ENCODE measurements around the gene ATF3. TPM values are rescaled to one million over a fixed set of nuclear protein-coding genes. Genes with fewer than 3 reads are reported as not detected.

ATF3 gene
- total RNA-seq, 2 donors from 2014 or later: 10.7 to 160 TPM

- no peak for TF ChIP-seq CTCF (IDR thresholded peaks at IDR 0.05)
- Histone ChIP-seq H3K4me1 (ENCODE audit: control insufficient read depth in 1 of 2, low read depth in 2 of 2) (no peaks in the 10 kb centered on the region), H3K27ac (no peak overlapping the region), H3K9me3 (no peaks in the 10 kb centered on the region), H3K36me3 (no peaks in the 10 kb centered on the region), H3K27me3 (replicated peaks; ENCODE audit: insufficient read depth) (no peaks in the 10 kb centered on the region), H3K4me3 (no peak overlapping the region)
- no peak for ATAC-seq (ENCODE audit: insufficient number of reproducible peaks, low FRiP score, low read depth)
- no peak for DNase-seq (ENCODE audit: low spot score)
Observed at GRCh38 chr1:212629450-212630157, 21.0 kb downstream of the ATF3 start.

- no peaks in the 10 kb centered on the region for H3K9me3 ChIP-seq
- peak; percentile 87 for TF ChIP-seq CTCF (IDR thresholded peaks at IDR 0.05)
- H3K4me3 ChIP-seq: no peak overlapping the region
- no peaks in the 10 kb centered on the region for H3K27me3 ChIP-seq (replicated peaks; ENCODE audit: insufficient read depth)
- H3K27ac ChIP-seq: no peak overlapping the region
- DNase-seq (ENCODE audit: low spot score) (no peak), ATAC-seq (ENCODE audit: insufficient number of reproducible peaks, low FRiP score, low read depth) (peak; percentile 70)
- no peaks in the 10 kb centered on the region for H3K36me3 ChIP-seq
- H3K4me1 ChIP-seq (ENCODE audit: control insufficient read depth in 1 of 2, low read depth in 2 of 2): peaks cover 0 to 3% of the 10 kb centered on the region in 2 donors
Observed at GRCh38 chr1:212630158-212630900, 21.8 kb downstream of the ATF3 start.

GRCh38 chr1:212633161-212633560, 24.6 kb downstream of the ATF3 start:
- no peaks in the 10 kb centered on the region for H3K9me3 ChIP-seq
- DNase-seq (ENCODE audit: low spot score): no peak
- H3K27me3 ChIP-seq (replicated peaks; ENCODE audit: insufficient read depth): no peaks in the 10 kb centered on the region
- no peak overlapping the region for H3K27ac ChIP-seq
- no peaks in the 10 kb centered on the region for H3K36me3 ChIP-seq
- peaks cover 14 to 31% of the 10 kb centered on the region in 2 donors for H3K4me1 ChIP-seq (ENCODE audit: control insufficient read depth in 1 of 2, low read depth in 2 of 2)
- H3K4me3 ChIP-seq: no peak overlapping the region
- TF ChIP-seq CTCF (IDR thresholded peaks at IDR 0.05): no peak
- no peak for ATAC-seq (ENCODE audit: insufficient number of reproducible peaks, low FRiP score, low read depth)

GRCh38 chr1:212634252-212634651, 25.7 kb downstream of the ATF3 start:
- TF ChIP-seq CTCF (IDR thresholded peaks at IDR 0.05): no peak
- H3K27me3 ChIP-seq (replicated peaks; ENCODE audit: insufficient read depth): no peaks in the 10 kb centered on the region
- H3K9me3 ChIP-seq: no peaks in the 10 kb centered on the region
- no peak overlapping the region for H3K4me3 ChIP-seq
- H3K27ac ChIP-seq: no peak overlapping the region
- DNase-seq (ENCODE audit: low spot score): no peak
- no peak for ATAC-seq (ENCODE audit: insufficient number of reproducible peaks, low FRiP score, low read depth)
- H3K4me1 ChIP-seq (ENCODE audit: control insufficient read depth in 1 of 2, low read depth in 2 of 2): peaks cover 17 to 42% of the 10 kb centered on the region in 2 donors
- no peaks in the 10 kb centered on the region for H3K36me3 ChIP-seq

GRCh38 chr1:212635141-212635631, 26.6 kb downstream of the ATF3 start:
- Histone ChIP-seq H3K36me3 (no peaks in the 10 kb centered on the region), H3K4me1 (ENCODE audit: control insufficient read depth in 1 of 2, low read depth in 2 of 2) (peaks cover 17 to 45% of the 10 kb centered on the region in 2 donors), H3K27me3 (replicated peaks; ENCODE audit: insufficient read depth) (no peaks in the 10 kb centered on the region), H3K27ac (peak overlapping the region in 1 of 2 donors; percentile 47), H3K9me3 (no peaks in the 10 kb centered on the region), H3K4me3 (no peak overlapping the region)
- ATAC-seq (ENCODE audit: insufficient number of reproducible peaks, low FRiP score, low read depth) (no peak), DNase-seq (ENCODE audit: low spot score) (no peak)
- TF ChIP-seq CTCF (IDR thresholded peaks at IDR 0.05): no peak

Measured in thoracic aorta (tissue), 2 donors.